Fibroblast of skin of right quadriceps (primary cell): ENCODE data around the gene POU6F2.

Source experiments
- DNase-seq: peaks from one replicate; pipeline ENCODE4 v3.0.0-alpha.2; 2013

The POU6F2 gene

DNA sequence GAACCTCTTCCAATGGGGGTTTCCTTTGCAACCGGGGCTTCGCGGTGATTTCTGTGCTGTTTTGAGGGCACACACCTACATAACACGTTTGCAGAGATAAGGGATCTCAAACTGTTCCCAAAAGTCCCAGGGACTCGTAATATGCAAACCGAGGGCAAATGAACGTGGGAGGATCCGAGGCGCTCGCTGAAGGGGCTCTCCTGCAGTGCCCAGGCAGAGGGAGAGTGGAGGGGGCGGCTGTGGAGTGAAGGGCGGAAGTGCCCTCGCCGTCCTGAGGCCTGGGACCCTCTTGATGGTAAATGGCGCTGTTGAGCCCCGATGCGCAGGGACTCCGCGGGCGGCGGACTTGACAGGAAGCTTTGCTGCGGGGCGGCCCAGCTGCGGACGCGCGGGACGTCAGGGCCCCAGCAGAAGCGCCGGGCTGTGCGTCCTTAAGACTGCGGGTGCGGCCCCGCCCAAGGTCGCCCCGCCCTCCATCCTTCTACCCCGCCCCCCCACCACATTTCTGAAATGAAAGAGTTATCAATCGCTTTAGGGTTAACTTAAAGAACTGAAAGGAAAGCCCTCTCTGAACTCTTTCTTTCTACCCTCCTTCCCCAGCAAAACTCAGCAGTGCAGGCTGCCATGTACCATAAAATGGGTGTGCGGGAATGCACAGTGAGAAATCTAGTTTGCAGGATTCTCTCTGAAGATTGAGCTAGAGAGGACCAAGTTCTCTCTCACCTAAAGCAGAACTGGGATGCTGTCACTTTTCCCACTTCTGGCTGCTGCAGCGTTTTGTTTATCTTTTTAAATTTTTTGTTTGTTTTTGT, 436.7 kb downstream of the POU6F2 start:
- peak; percentile 52 for DNase-seq

DNA sequence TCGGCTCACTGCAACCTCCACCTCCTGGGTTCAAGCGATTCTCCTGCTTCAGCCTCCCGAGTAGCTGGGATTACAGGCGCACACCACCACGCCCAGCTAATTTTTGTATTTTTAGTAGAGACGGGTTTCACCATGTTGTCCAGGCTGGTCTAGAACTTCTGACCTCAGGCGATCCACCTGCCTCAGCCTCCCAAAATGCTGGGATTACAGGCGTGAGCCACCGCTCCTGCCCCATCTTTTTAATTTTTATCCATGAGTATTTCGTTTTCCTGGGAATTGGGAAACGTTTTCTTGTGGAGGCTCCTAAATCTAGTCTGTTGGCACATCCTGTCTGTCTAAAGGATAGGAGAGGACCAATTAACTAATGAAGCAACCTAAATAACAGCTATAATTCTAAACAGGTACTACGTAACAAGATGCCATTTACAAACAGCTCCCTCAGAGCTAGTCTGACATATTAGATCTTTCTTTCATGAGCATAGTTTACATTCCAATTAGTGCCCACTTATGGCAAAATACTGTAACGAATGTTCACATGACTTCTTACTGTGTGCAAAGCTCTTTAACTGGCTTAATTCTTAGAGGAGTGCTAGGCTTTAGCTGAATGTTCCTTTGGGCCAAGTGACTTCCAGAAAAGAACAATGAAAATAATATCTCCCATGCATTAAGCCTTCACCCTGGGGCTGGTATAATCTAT, 437.5 kb downstream of the POU6F2 start:
- no peak for DNase-seq

DNA sequence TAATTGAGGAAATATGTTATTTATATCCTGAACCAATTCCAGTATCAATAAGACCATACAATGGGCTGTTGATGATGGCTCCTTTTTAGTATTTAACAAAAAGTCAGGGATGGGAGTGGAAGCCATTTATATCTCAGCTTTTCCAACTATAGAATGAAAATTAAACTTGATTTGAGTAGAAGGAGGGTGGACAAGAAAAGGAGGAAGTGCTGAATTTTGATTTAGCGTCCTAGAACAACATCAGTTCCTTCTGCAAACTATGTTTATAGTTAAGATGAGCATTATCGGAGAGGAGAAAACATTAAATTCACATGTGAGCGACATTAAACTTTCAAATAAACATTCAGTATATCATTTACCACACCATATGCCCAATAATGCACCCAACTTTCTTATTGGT, 439.2 kb downstream of the POU6F2 start:
- DNase-seq = no peak

DNA sequence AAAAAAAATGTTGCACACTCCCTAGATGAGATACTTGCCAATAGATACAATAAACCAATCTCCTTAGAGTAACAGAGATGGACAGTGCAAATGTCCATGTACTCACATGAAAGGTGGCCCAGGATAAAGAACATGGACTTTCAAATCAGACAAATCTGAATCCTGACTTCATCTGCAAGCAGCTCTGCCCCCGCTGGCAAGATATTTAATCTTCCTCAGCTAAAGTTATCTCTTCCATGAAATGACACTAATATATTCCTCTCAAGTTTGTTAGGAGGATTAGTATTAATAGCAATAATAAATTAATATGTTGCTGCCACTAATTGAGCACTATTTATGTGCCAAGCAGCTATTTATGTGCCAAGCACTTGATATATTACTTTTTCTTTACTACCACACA, 439.9 kb downstream of the POU6F2 start:
- DNase-seq = no peak

DNA sequence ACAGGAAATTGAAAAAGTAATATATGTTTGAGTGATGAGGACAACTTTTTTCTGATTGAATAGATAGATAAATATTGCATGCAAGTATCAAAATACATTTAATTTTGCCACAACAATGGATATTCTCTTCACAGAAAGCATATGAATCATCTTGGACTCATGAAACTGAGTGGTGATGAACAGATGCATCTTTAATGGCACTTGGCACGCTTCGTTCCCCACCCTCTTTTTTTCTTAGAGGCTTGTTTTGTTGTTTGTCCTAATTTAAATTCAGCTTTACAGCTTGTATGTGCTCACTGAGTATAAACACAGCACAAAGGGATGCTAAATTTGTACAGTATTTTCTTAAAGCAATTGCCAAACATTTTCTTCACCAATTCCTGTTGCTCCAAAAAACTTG, 443.5 kb downstream of the POU6F2 start:
- DNase-seq = no peak

DNA sequence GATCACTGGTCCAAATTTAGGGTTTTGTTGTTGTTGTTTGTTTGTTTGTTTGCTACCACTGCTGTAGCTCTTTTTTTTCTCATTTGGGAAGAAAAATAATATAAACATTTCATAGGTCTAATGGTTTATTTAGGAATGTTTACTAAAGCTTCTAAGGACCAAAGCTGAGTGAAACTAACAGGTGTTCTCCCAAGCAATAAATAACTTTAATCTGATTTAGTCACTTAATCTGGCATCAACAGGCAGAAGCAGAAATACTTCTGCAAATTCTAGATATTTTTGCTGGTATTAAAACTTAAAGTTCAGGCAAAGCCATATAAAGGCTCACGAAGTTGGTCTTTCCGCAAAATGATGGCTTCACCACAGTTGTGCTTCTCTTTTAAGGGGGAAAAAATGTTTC, 444.0 kb downstream of the POU6F2 start:
- DNase-seq = no peak

DNA sequence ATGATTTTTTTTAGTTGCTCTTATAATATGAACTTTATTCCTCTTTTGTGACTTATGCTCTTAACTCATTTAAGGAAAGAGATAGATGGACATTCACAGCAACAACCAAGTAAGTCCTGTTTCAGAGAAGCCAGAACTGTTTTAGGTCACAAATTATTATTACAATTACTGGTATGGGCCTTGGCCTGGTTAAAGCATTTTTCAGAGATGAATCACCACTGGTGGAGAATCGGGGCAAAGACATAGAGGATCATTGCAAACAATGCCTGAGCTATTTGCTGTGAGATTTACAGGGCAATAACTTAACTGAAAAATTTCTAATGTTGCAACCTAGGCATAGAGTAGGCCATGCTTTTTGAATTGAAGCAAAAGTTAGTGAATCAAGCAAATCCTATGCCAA, 450.5 kb downstream of the POU6F2 start:
- peak; percentile 86 for DNase-seq

DNA sequence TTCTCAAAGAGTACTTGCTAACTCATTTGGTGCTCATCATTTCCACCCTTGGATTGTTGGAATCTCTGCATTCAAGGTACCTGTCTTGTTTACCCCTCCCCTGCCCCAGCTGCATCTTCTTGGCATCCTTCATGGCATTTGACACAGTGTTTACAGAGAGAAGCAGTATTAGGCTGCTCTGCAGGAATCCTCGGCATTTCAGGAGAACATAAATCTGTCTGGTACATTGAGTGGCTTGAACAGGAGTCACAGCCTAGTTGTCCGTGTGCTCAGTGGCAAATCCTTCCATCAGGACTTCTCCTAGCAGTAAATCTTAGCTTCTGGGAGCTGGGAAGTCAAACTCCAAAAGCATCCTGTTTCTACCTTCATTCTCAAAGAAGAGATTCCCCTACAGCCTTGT, 451.7 kb downstream of the POU6F2 start:
- peak; percentile 31 for DNase-seq

DNA sequence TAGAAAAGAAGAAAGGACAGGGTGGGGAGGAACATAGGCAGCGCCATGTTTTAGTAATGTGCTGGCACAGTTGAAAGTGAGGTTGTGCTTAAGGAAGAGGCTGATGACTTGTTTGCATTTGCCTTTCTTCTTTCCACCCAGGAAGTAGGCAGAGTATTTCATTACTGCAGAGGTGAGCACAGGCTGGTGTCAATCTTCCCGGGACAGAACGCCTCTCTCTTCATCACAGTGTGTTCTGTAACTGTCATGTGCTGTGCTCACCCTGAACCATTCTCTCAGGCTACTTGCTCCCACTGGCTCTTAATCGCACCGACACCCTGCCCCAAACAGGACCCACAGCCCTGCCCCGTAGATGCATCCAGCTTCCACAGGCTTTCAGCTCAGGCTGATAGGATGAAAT, 452.7 kb downstream of the POU6F2 start:
- no peak for DNase-seq

DNA sequence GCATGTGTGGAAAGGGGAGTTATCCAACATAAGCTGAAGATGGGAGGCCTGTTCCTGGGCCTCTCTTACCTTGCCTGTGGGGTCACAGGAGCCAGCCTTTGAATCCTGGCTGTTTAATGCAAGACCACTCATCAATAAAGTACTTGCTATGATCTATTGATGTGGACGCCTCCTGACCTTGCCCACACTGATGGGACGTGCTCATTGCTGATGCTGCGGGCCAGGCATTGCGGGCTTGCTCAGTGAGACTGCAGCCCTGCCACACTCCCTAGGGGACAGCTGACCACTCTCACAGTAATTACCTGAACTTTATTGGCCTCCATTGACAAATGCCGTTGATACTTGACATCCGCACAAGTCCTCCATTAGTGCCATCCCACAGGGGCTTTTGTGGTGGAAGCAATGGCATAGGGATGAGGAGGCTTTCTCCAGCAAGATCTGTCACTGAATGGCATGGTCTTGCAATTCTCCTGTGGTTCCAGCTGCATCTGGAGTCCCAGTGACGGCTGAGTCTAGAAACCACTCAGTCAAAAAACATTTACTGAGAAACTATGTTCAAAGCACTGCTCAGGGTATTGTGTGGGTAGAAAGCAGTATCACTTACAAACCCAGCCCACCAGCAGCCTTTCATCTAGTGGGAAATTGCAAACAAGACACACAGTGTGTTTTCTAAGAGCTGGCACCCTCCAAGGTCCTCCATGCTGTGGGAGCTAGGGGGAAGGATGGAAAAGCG, 453.4 kb downstream of the POU6F2 start:
- no peak for DNase-seq

DNA sequence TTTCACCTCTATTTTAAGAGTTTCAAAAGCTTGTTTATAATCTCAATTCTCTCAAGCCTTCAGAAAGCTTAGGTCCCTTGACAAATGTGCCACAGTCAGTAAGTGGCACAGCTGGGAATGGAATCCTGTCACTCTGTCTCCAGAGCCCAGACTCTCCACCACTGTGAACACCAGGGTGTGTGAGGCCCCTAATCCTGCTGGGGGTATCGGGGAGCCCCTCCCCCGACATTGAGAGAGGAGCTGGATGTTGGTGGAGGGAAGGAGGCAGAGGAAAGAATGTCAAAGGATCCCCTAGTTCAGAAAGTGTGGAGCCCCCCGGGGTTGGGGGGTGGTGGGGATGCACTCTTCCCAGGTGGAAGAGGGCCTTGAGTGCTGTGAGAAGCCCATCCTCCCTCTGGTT, 454.7 kb downstream of the POU6F2 start:
- DNase-seq = no peak

DNA sequence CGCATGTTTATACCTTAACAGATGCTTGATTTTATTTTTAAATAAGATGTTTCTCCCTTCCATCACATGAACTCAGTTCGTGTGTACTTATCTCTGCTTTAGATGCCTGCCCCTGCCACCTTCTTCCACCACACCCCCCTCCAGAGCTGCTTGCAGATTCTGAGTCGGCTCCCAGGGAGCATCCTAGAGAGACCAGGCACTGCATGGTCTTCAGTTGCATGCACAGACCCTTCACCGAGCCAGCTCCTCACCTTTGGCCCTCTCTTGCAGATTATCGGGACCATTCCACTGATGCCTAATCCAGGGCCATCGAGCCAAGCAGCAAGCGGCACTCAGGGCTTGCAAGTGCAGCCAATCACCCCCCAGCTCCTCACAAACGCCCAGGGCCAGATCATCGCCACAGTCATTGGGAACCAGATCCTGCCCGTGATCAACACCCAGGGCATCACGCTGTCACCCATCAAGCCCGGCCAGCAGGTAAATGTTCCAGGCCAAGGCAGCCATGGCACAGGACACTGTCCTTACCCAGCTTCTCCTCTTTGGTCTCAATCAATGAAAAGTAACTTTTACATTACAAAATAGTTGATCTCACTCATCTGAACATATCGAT, 455.2 kb downstream of the POU6F2 start:
- no peak for DNase-seq

DNA sequence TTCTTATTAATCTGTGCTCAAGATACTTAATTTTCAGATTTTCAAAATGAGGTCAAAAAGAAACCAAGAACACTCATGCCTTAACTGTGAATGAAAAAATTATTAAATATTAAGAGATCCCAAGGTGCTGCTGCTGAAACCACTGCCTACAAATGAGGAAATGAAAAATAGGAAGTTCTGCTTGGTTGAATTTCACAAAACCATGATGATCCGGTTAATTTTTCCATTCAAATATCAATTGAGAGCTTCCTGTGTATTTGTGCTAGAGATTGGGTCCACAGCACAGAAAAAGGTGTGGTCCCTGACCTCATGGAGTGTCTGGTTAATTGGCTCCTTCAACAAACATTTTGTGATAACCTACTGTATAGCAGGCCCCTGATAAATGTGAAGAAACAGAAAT, 455.8 kb downstream of the POU6F2 start:
- no peak for DNase-seq

DNA sequence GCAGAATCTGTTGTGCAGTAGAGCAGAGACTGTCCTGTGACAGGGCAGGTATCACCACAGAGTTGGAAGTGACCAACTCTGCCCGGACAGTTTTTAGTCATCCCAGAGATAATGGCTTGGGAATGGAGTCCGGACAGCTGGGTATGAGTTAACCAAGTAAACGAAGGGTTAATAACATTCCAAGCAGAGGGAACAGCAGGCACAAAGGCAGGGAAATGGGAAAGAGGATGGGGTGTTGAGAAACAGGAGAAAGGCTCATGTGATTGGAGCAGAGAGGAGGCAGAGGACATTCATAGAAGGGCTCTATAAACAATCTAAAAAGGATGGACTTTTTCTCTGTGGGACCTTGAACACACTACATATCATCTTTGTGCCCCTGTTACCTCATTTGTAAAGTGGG, 456.3 kb downstream of the POU6F2 start:
- DNase-seq = no peak

DNA sequence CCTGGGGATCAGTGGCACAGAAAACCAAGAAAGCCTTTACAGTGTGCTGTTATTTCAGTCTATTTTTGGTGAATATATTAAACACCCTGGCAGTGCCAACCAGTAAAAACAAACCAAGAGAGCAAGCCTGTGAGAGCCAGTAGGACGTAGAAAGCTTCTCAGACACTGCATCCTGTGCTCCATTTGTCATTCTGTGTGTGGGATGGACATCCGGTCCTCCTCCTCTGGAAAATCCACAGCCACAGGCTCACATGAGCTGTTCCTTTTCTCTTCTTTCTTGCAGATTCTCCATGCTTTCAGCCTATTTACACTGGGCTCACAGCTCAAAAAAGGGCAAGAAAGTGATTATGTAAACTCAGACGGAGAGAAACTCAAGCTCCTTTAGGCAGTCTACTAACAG, 468.8 kb downstream of the POU6F2 start:
- no peak for DNase-seq

DNA sequence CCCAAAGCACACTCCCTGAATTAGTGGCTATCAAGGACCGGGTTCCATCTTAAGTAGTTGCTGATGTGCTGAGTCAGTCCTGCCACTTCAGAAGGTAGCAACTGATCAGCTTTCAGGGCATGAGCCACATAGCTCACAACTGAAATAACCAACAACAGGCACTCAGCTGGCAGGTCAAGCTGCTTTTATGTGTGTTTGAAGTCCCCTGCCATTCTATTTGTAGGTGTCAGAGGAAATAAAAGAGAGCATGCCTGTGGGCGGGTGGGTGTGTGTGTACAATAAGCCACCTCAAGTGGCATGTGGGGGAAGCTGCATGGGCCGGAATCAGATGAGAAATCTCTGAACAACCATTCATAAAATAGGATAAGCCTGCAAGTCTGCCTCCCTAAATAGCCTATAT, 474.2 kb downstream of the POU6F2 start:
- no peak for DNase-seq

DNA sequence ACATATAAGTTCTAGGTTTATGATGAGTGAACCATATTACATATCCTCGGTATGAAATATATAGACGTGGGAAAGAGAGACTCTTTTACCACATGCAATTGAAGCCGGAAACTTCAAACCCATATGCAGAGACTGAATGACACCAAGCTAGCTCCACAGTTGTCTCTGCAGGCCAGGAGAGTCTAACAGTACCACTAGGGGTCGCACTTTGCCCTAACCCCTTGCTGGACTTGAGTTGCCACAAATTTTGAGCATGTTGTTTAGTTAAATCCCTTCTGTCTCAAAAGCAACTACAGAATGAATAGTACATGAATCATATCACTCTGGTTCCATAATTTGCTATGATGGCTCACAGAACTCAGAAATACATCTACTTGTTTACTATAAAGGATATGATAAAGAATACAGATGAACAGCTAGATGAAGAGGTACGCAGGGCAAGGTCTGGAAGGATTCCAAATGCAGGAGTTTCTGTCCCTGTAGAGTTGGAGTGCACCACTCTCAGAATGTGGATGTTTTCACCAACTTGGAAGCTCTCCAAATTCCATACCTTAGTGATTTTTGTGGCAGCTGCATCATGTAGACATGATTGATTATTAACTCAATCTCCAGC, 476.1 kb downstream of the POU6F2 start:
- DNase-seq = peak; percentile 50

DNA sequence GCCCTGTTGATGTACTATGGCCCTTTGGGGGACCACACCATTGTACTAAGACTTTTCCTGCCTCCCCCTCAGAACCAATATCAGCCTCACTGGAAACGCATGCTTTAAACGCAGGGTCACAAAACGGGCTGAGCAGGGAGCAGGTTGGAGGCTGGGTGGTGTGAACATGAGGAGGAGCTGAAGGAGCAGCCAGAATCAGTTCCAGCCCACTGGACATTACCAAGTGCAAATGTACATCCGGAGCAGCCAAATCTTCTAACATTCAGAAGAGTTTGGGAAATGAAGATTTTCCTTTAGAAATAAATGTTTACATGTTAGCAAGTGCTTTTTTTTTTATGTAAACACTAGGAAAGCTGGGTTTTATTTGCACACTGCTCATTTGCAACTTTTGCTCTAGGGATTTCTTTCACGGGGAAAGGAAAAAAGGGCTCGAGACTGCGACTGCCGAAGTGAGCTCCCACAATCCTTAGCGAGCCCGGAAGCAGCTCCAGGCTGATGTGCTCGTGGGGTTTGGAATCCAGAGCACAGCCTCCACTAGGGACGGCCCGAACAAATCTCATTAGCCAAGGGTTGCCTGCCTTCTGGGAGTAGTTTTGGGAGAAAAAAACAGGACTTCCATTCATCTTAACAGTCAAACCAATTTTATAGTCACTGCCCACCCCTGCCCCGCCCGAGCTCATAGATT, 480.5 kb downstream of the POU6F2 start:
- DNase-seq = no peak

DNA sequence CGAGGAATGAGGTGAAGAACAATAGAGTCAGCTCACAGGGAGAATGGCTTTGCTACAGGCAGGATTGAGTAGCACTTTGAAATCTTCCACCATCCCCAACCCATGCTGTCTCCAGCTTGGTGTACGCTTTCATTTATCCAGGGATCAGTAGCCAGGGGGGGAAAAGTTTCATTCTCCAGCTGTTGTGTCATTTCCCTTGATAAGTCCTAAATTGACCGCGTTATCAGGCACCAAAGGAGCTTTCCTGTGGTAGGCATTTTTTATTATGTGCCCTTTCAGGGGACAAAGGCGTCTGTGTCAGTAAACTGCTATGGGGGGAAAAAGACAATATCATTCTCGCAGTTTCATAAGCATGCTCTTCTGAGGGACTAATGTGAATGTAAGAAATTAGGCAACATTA, 481.9 kb downstream of the POU6F2 start:
- DNase-seq = no peak

DNA sequence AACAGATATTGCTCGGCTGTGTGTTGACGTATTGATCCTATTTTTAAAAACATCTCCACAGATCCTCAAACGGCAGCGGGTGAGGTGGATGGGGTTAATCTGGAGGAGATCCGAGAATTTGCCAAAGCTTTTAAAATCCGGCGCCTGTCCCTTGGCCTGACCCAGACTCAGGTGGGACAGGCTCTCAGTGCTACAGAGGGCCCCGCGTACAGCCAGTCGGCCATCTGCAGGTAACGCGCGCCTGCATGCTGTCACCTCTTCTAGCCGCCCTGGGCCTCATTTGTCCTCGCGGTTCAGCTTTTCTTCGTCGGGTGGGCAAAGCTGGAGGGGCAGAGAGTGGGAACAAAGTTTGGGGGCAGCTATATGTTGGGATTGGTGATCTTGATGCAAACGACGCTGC, 482.8 kb downstream of the POU6F2 start:
- no peak for DNase-seq

DNA sequence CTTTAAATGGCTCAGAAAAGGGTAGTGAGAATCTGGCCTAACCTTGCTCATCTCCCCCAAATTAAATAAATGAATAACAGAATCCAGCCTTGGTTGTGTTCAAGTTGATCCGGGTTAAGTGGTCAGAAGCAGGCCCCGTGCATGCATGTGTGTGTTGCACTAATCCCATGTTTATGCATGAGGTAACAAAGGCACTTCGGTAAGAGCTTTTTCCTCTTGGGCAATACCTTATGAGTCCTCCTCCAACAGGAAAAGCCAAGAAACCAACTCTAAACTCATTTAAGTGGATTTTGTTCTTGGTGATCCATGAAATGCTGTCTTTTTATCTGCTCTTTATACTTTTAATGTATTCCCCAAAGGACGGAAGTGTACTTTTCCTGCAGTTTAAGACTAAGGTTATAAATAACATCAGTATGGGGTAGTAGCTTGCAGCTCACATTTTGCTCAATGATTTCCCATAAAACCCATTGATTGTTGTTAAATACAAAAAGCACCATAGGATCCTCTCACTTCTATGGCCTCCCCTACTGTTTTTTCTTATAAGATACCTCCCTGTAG, 483.6 kb downstream of the POU6F2 start:
- DNase-seq = no peak

DNA sequence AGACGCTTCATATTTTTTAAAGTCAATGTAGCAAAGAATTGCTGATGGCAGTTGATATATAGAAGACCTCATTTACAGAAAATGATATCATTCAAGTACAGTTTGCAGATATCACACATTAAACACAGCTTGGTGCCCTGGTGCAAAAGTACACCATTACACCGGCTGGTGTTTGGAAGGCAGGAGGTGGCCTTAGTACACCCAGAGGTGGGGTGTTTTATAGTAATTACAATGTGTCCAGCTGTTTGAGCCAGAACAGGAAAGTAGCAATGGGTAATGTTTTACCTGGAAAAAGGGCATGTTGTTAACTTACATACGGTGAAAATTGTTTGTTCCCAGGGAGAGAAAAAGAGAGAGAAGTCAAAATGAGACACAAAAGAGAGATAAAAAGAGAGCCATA, 485.5 kb downstream of the POU6F2 start:
- DNase-seq = no peak
